HL-60 (cell line): ENCODE results near the gene TUBG2.

Source experiments
- CTCF ChIP-seq: IDR thresholded peaks from one replicate; pipeline ENCODE4 v1.5.1; 2011; ENCODE audit warnings: low read length, control low read depth, inconsistent platforms; ENCODE audit not compliant: insufficient read depth
- REST ChIP-seq: IDR thresholded peaks from 2 replicates; pipeline ENCODE4 v1.6.1; 2012; ENCODE audit warnings: low read depth; ENCODE audit not compliant: insufficient replicate concordance

GRCh38 chr17:42685831-42686230 is 26.7 kb downstream of the TUBG2 start:
- no peak for TF ChIP-seq CTCF
- no peak for TF ChIP-seq REST
